Ammon's horn (tissue), 1 donor: Measurements from ENCODE around the gene SPINDOC.
A peak's percentile ranks its signal among the peaks of the same experiment; 100 is the strongest.
"Not testable (repeated sequence)": the region's sequence is repeated elsewhere in the genome, so short reads cannot be mapped to it uniquely, and the experiment has no call there.

Source experiments
- DNase-seq: peaks from one replicate; pipeline ENCODE4 v3.0.0-alpha.2; 2016; ENCODE audit warnings: low spot score

SPINDOC gene

GRCh38 chr11:63785823-63786222, 27.4 kb upstream of the SPINDOC start:
- no peak for DNase-seq

GRCh38 chr11:63791495-63792167, 21.6 kb upstream of the SPINDOC start:
- no peak for DNase-seq

- DNase-seq = no peak
Observed at GRCh38 chr11:63793161-63793560, 20.1 kb upstream of the SPINDOC start.

- DNase-seq = no peak
Observed at GRCh38 chr11:63795066-63795465, 18.2 kb upstream of the SPINDOC start.

- no peak for DNase-seq
Observed at GRCh38 chr11:63800921-63801320, 12.3 kb upstream of the SPINDOC start.

GRCh38 chr11:63802637-63803414, 10.4 kb upstream of the SPINDOC start:
- DNase-seq = no peak

- no peak for DNase-seq
Observed at GRCh38 chr11:63804259-63804658, 9.0 kb upstream of the SPINDOC start.

GRCh38 chr11:63805844-63806415, 7.3 kb upstream of the SPINDOC start:
- no peak for DNase-seq

GRCh38 chr11:63810383-63810782, 2.9 kb upstream of the SPINDOC start:
- not testable (repeated sequence) for DNase-seq

- no peak for DNase-seq
Observed at GRCh38 chr11:63811522-63811921, 1.7 kb upstream of the SPINDOC start.

GRCh38 chr11:63813563-63814382, 517 bp downstream of the SPINDOC start:
- peak; percentile 54 for DNase-seq

GRCh38 chr11:63814383-63814736, 1.1 kb downstream of the SPINDOC start:
- peak; percentile 8 for DNase-seq

- no peak for DNase-seq
Observed at GRCh38 chr11:63816166-63816565, 2.9 kb downstream of the SPINDOC start.

GRCh38 chr11:63816732-63817131, 3.5 kb downstream of the SPINDOC start:
- DNase-seq = no peak

- DNase-seq = no peak
Observed at GRCh38 chr11:63817758-63818498, 4.7 kb downstream of the SPINDOC start.

- no peak for DNase-seq
Observed at GRCh38 chr11:63818609-63819008, 5.4 kb downstream of the SPINDOC start.

- DNase-seq = no peak
Observed at GRCh38 chr11:63821411-63821810, 8.2 kb downstream of the SPINDOC start.

GRCh38 chr11:63826471-63827190, 13.4 kb downstream of the SPINDOC start:
- DNase-seq = no peak

- DNase-seq = no peak
Observed at GRCh38 chr11:63829823-63830489, 16.7 kb downstream of the SPINDOC start.

GRCh38 chr11:63831326-63831725, 18.1 kb downstream of the SPINDOC start:
- no peak for DNase-seq
